CD4-positive, alpha-beta T cell treated with Interferon alpha-2 for 1 hour (primary cell): ENCODE data around the gene PPP1R16B.

Experiments
- DNase-seq, 2 donors: peaks; one replicate each; pipeline ENCODE4 v3.0.0-alpha.2; 2020 to 2022

PPP1R16B gene

DNA sequence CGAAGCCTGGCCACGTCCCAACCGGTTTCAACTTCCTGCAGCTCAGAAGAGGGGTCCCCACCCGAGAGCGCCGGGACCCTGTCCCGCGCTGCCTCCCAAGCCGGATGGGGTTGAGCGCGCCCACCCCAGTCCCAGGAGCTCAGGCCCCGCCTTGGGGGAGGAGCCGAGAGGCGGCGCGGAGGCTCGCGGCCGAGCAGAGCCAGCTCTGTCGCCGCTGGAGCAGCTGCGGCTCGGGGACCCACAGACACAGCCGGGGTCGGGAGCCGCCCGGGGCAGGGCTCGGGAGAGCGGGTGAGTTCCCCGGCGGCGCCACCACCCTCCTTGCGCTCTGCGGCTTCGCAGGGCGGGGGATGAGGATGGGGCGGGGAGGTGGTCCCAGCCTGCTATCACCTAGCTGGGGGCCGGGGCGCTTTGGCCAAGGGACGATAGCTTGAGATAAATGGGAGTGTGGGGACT lies at the start of gene PPP1R16B:
Gene PPP1R16B (plus strand): TSS at position 196 of the 456 bp plus-strand sequence. CDS start 30,229 bp downstream, outside the sequence.
- DNase-seq: peak; percentile 83 to 87

DNA sequence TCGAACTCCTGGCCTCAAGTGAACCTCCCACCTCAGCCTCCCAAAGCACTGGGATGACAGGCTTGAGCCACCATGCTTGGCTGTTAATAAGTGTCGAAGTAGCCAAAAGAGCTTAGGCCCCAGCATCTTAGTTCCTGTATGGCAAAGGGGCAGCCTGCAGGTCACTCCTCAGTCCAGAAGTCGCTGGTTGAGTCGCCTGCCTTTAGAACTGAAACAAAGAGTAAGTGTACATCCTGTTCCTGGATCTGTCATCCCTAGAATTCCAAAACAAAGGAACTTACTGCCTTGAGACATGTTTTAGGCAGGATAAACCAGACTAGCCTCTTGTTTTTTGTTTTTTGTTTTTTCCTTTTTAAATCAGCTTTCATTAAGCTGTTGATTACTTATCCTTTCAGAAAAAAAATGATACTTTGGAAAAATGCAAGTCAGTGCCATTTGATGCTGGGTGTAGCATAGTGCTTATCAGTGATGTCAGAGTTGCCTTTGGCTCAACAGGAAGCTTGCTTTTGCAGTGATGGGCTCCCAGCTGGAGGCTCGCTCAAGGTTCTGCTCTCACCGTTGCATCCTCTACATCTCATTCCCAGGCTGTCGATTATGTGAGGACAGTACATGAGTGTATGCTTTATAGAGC lies 48.2 kb upstream of the PPP1R16B start:
- no peak for DNase-seq

DNA sequence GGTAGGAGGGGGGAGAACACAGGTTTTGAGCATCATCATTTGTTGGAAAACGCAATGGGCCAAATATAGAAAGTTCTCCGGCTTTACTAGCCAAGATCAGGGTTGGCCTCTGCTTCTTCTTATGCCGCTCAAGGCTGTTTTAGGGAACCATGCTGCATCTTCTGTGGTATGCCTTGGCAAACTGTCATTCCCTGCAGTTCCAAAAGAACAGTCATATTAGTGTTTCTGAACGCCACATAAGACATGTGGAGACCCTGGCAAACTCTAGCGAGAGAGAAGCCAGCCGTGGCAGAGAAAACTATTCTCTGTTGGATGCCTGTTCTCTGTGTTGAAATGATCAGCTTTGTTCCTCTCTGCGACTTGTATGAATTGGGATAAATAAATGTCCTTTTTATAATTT lies 46.4 kb upstream of the PPP1R16B start:
- DNase-seq: no peak

DNA sequence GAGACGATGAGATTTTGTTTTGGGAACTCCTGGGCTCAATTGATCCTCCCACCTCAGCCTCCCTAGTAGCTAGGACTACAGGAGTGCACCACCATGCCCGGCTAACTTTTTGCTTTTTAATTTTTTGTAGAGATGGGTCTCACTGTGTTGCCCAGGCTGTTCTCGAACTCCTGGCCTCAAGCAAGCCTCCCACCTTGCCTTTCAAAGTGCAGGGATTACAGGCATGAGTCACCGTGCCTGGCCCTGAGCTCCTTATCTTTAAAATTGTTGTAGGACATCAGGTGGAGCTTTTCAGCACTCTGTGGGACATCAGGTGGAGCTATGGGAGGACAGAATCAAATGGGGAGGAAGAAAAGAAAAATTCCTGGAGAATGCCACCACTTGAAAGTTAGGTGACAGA lies 44.5 kb upstream of the PPP1R16B start:
- DNase-seq: no peak

DNA sequence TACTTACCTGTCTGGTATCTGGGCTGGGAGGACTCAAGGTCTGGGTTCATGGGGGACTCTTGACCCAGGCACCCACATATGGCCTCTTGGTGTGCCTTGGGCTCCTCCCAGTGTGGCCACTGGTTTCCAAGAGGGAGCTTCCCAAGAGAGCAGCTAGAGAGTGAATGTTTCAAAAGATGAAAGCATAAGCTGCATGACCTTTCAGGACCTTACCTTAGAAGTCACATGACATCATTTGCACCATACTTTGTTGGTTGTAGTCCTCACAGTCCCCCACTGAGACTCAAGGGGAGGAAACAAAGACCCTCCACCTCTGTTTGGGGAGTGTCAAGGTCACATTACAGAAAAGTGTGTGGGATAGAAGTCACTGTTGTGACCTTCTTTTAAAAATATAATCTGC lies 43.3 kb upstream of the PPP1R16B start:
- no peak for DNase-seq

DNA sequence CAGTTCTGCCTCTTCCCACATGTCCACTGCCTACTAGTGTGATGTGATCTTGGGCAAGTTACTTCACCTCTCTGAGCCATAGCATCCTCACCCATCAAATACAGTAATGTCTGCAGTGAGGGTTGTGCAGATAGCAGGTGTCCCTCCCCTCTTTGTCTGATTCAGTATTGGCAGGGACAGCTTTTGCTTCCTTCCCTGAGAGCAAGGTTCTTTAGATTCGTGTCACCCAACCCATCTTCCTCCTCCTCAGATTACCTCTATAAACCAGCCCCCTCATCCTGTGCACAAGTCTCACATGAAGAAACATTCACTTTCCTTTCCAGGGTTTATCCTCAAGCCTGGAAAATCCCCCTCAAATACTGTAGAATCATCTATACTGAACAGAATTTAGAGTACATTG lies 41.9 kb upstream of the PPP1R16B start:
- no peak for DNase-seq

- DNase-seq: no peak
These were observed 40.8 kb upstream of the PPP1R16B start for GRCh38 chr20:38764567-38765318.

GRCh38 chr20:38766071-38766470 lies 39.4 kb upstream of the PPP1R16B start:
- DNase-seq: no peak

DNA sequence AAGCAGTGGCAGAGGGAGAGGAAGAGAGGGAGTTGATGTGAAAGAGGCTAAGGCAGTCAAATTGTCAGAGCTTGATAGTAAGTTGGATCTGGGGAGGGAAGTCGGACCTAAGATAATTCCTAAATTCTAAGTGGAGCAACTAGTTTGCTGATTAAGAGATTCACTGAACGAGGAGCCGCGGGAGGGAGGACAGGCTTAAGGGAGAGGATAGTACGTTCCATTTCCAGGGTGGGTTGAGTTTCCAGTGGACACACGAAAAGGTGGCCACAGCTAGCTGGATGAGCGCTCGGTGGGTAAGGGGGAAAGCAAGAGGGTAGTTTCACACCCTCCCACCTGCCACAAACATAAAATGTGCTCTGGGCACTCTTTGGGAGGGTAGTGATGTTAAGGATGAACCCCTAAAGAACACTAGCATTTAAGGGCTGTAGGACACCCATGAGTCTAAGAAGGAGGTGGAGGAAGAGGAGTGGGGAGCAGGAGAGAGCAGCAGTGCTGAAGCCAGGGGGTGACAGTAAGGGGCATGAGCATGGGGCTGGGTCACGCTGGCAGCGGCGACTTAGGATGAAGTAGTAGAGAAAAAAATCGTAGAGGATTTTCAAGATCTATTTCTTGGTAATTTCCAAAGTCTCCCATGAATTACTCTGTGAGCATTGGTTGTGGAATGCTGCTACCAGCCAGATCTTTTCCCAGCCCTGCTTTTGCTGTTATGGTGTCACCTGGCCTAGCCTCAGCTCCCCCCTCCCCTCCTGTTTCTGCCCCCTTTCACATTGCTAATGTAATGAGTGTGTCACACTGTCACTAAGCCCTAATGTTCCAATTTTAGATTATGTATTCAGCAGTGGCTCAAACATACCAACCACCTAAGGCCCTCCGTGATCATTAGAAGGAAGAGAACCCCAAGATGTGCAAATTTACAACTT lies 35.9 kb upstream of the PPP1R16B start:
- DNase-seq: no peak

- DNase-seq: no peak
These were observed 35.0 kb upstream of the PPP1R16B start for GRCh38 chr20:38770546-38770945.

- no peak for DNase-seq
These were observed 34.5 kb upstream of the PPP1R16B start for GRCh38 chr20:38770970-38771369.

DNA sequence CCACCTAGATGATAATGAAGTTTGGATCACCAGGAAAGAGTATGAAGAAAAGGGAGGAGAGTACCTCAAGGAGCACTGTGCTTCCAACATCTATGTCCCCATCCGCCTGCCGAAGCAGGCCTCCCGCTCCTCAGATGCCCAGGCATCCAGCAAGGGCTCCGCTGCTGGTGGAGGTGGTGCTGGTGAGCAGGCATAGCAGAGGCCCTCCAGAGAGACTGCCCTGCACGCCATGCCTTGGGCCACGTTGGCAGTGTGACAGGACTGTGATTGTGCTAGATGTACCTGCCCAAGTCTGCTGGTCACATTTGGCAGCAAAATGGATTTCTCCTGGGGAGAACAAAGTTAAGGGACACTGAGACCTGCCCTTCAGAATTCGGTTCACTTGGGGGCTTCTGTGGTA lies 33.9 kb upstream of the PPP1R16B start:
- no peak for DNase-seq

- DNase-seq: no peak
These were observed 31.3 kb upstream of the PPP1R16B start for GRCh38 chr20:38774167-38774566.

- DNase-seq: peak; percentile 4 to 51
These were observed 29.1 kb upstream of the PPP1R16B start for GRCh38 chr20:38776363-38776762.

- DNase-seq: no peak
These were observed 26.0 kb upstream of the PPP1R16B start for GRCh38 chr20:38779247-38780097.

GRCh38 chr20:38782275-38782674 lies 23.2 kb upstream of the PPP1R16B start:
- no peak for DNase-seq

GRCh38 chr20:38787870-38788269 lies 17.6 kb upstream of the PPP1R16B start:
- no peak for DNase-seq

DNA sequence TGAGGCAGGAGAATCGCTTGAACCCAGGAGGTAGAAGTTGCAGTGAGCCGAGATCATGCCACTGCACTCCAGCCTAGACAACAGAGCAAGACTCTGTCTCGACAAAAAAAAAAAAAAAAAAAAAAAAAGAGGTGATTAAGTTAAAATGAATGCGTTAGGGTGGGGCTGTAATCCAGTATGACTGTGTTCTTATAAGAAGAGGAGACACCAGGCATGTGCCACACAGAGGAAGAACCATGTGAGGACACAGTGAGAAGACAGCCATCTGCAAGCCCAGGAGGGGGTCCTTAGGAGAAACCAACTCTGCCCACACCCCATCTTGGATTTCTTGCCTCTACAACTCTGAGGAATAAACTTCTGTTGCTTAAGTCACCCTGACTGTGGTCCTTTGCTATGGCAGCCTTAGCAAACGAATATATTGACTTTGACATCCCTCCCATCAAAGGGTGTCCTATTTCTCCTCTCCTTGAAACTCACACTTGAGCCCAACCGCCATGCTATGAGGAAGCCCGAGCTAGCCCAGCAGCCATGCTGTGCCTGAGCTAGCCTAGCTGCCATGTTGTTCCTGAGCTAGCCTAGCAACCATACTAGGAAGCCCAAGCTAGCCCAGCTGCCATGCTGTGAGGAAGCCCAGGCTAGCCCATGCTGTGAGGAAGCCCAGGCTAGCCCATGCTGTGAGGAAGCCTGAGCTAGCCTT lies 15.8 kb upstream of the PPP1R16B start:
- no peak for DNase-seq

DNA sequence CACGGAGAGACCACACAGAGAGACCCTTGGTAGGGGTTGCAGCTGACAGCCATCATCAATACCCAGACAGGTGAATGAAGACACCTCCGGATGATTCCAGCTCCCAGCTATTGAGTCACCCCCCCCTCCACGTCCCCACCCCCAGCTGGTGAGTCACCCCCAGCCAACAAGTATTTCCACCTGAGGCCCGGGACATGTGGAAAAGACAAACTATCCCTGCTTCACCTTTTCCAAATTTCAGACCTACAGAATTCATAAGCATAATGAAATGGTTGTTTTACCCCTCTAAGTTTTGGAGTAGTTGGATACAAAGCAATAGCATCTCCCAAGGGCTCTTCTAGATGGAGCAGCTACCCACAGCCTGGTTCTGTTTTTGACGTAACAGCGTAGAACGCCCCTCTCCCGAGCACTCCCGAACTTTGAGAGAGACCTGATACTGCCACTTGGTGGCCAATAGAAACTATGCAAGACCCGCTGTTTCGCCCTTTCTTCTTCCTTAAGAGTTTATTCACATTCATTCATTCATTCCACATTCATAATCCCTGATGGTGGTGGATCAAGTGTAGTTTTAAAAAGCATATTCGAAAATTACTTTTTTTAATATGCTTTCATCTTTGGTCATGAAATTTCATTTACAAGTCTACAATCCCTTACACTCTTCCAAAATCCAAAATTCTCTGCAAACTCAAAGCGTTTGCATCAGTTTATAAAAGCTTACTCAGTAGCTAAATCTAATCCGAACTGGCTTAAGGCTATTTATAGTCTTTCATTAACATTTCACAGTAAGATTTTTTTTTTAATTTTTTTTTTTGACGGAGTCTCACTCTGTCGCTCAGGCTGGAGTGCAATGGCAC lies 15.1 kb upstream of the PPP1R16B start:
- peak; percentile 63 to 69 for DNase-seq

DNA sequence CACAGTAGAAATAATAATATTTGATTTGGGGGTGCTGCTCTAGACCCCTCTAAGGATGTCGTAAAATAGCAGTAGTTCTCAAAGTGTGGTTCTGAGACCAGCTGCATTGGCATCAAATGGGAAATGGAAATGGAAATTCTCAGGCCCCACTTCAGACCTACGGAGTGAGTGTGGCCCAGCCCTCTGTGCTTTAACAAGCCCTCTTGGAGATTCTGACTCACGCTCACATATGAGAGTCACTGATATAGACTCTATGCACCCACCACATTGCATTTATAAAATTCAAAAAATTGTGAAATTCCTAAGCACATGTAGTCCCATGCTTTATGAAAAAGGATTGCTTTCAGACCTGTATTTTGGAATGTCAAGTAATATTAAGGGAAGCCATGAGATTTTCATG lies 14.2 kb upstream of the PPP1R16B start:
- no peak for DNase-seq

GRCh38 chr20:38791940-38792339 lies 13.6 kb upstream of the PPP1R16B start:
- no peak for DNase-seq
